GM12891 (cell line): Measurements from ENCODE around the gene GRIK3. TPM values are rescaled to one million over a fixed set of nuclear protein-coding genes. Genes with fewer than 3 reads are reported as not detected.
"Not testable (repeated sequence)": the region's sequence is repeated elsewhere in the genome, so short reads cannot be mapped to it uniquely, and the experiment has no call there.

Experiments used
- DNase-seq: peaks from one replicate; pipeline ENCODE4 v3.0.0; 2011; ENCODE audit warnings: low spot score; ENCODE audit not compliant: insufficient read length
- FAIRE-seq: peaks from 2 replicates; lab custom pipeline; 2011; peaks lifted over from hg19 to GRCh38; lab: Jason Lieb, UNC
- PAX5 ChIP-seq: IDR thresholded peaks from 2 replicates; pipeline ENCODE4 v1.6.1; 2011; ENCODE audit warnings: low read length, moderate library complexity, mild to moderate bottlenecking; ENCODE audit not compliant: insufficient read depth, severe bottlenecking
- POLR2A ChIP-seq: IDR thresholded peaks from 2 replicates; pipeline ENCODE4 v1.6.1; 2011; ENCODE audit warnings: low read depth, low read length, control low read depth
- POLR2AphosphoS5 ChIP-seq: IDR thresholded peaks from 2 replicates; pipeline ENCODE4 v1.6.1; 2011; ENCODE audit warnings: low read depth, low read length, control low read depth
- POU2F2 ChIP-seq: IDR thresholded peaks from 2 replicates; pipeline ENCODE4 v1.6.1; 2011; ENCODE audit warnings: low read depth, mild to moderate bottlenecking, control low read depth, low read length, moderate library complexity
- SPI1 ChIP-seq: IDR thresholded peaks from 2 replicates; pipeline ENCODE4 v1.6.1; 2011; ENCODE audit warnings: low read depth, low read length, control low read depth
- TAF1 ChIP-seq: IDR thresholded peaks from 2 replicates; pipeline ENCODE4 v1.6.1; 2011; ENCODE audit warnings: low read depth, low read length, control low read depth
- polyA plus RNA-seq: library from polyadenylated mRNA; unstranded; fragments of >200 nt; gene quantifications from one replicate; pipeline ENCODE4 v1.2.1, GENCODE V29; 2012; ENCODE audit warnings: low read depth, missing spikeins, inconsistent platforms; ENCODE audit not compliant: missing spikeins

Gene GRIK3
- not detected for polyA plus RNA-seq

DNA sequence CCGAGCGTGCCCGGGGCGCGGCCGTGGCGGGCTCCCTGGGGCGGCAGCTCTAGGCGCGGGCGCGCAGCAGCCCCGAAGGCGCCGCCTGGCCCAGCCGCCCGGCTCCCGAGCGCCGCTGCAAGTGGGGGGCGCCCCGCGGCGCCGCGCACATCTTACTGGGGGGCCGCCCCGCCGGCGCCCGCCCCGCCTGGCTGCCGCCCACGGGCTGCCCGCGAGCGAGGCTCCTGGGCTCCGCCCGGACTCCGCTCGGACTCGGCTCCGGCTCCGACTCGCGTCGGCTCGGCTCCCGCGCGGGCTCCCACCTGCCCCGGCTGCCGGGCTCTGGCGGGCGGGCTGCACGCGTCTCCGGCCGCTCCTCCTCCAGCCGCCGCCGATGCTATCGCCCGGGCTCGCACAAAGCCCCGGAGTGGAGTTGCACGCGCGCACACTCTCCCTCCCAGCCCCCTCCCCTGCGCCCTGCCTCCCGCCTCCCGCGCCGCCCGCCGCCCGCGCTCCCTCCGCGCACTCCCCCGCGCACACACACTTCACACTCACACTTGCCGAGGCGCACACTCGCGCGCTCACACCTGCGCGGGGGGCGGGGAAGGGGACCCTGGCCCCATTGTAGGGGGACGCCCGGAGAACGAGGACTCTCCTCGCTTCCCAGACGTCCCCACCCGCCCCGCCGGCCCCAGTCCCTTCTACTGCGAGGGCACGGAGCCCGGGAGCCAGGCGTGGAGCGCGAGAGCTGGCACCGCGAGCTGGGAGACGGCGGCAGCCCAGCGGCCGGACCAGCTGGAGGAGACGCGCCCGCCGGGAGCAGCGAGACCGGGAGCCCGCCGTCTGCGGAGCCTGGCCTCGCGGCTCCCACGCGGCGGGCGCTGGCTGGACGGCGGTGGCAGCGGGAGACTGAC lies at the start of gene GRIK3:
TSS of gene GRIK3 (minus strand) at position 395 of the 893 bp plus-strand sequence. CDS start 407 bp downstream, outside the sequence.
- TF ChIP-seq POLR2A (no peak), POU2F2 (no peak), POLR2AphosphoS5 (no peak), TAF1 (no peak), SPI1 (no peak)
- FAIRE-seq (no peak), DNase-seq (no peak)

- TF ChIP-seq TAF1 = no peak
- no peak for TF ChIP-seq POLR2AphosphoS5
- TF ChIP-seq PAX5 = no peak
- TF ChIP-seq POU2F2 = no peak
- TF ChIP-seq SPI1 = no peak
- no peak for TF ChIP-seq POLR2A
- FAIRE-seq (no peak), DNase-seq (no peak)
These were observed 49.7 kb upstream of the GRIK3 start for GRCh38 chr1:37084013-37084412.

DNA sequence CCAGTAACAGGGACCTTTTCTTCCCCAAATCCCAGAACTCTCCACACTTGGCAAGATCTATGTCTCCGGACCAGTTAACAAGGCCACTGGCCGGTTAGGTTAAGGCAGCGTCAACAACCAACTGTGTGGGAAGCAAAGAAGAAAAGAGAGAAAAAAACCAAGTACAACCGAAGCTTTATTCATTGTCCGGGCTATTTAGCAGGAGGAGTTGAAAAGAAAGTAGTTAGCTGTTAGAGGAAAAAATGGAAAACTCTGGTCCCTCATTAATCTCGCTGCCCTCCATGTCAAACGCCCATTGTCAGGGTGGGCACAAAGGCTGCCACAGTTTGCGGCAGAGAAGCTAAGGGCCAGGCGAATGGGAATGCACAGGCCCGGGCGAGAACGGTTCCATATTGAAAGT lies 49.3 kb upstream of the GRIK3 start:
- TF ChIP-seq POU2F2 (no peak), PAX5 (no peak), SPI1 (no peak), POLR2A (no peak)
- FAIRE-seq (no peak), DNase-seq (no peak)

GRCh38 chr1:37080296-37080986 lies 46.1 kb upstream of the GRIK3 start:
- FAIRE-seq, DNase-seq: not testable (repeated sequence)

- FAIRE-seq (no peak), DNase-seq (no peak)
- no peak for TF ChIP-seq TAF1
- TF ChIP-seq POLR2A = no peak
- TF ChIP-seq POLR2AphosphoS5 = no peak
- no peak for TF ChIP-seq POU2F2
- TF ChIP-seq SPI1 = no peak
These were observed 44.6 kb upstream of the GRIK3 start for GRCh38 chr1:37078866-37079265.

DNA sequence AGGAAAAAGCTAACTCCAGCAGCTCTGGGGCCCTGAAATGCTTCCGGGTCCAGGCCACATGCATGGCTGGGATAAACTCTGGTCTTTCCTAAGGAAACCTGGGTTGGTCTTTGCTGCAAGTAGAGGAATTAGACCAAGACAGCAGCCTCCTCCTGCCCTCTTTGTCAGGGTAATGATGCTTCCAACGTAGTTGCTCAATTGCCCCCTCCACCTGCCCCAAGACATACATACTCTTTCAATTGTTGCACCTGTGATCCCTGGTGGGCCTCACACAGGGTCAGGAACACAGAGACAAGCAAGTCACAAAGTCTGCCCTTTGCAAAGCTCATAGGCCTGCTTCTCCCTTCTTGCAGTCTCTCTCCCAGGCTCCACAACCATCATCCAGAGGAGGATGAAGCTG lies 41.9 kb upstream of the GRIK3 start:
- FAIRE-seq = no peak
- DNase-seq = no peak
- TF ChIP-seq SPI1 (no peak), POU2F2 (no peak), TAF1 (no peak), PAX5 (no peak), POLR2AphosphoS5 (no peak), POLR2A (no peak)

DNA sequence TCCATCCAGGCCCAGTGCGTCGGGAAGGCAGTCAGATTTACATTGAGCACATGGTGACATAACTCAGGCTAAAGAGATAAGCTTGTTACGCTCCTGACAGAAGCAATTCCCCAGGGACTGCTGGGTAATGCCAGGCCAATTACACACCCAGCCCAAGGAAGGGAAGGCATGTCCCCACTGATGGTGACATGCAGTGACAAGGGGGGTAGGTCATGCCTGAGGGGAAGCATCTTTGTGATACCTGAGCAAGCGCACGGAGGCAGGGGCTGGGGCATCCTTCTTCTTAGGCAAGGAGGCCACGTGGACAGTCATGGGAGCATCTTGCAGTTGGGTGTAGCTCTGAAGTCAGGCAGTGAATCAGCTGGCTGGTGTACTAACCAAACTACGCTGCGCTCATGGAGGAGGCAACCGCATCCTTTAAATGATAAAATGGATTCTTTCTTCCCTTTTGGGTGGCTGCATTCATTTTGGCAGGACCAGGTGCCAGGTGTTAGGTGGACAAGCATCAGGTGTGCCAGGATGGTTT lies 39.6 kb upstream of the GRIK3 start:
- no peak for FAIRE-seq
- DNase-seq = no peak

DNA sequence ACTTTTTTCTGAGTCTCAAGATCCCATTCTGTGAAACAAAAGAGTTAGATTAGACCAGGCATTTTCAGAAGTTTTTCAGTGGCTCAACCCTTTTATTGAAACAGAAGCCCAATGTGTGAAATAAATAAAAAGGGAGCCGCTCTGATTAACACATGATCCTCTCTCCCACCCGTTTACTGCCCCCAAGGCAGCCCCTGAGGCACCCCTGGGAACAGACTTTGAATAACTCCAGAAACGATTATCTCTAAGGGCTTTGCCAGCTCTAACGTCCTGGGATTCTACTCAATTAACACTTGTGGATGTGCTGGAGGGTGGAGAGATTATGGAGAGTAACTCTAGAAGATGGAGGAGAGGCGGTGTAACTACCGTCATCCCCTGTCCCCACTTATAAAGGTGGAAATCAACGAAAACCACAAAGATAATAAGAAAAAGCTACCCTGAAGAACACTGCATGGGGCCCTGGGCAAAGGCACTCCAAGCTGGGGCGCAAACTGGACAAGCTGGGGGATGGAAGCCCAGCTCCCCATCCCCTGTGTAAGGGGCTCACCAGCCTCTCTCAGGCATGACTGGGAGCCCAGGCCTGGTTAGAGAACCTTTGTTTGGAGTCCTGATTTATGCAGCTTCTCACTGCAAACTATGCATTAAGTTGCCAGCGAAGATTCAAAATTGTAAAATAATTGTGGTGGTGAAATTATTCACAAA lies 39.0 kb upstream of the GRIK3 start:
- DNase-seq = no peak
- no peak for FAIRE-seq
- TF ChIP-seq POLR2A = no peak
- no peak for TF ChIP-seq PAX5
- TF ChIP-seq SPI1 = no peak
- no peak for TF ChIP-seq POU2F2
- no peak for TF ChIP-seq POLR2AphosphoS5
- no peak for TF ChIP-seq TAF1

More for the DNA sequence above, 39.6 kb upstream of the GRIK3 start:
- TF ChIP-seq TAF1 (no peak), POU2F2 (no peak), PAX5 (no peak), SPI1 (no peak), POLR2AphosphoS5 (no peak), POLR2A (no peak)

GRCh38 chr1:37071829-37072228 lies 37.5 kb upstream of the GRIK3 start:
- TF ChIP-seq SPI1 = no peak
- TF ChIP-seq POLR2A = no peak
- no peak for TF ChIP-seq POU2F2
- no peak for TF ChIP-seq PAX5
- TF ChIP-seq TAF1 = no peak
- TF ChIP-seq POLR2AphosphoS5 = no peak
- no peak for FAIRE-seq
- DNase-seq = no peak

DNA sequence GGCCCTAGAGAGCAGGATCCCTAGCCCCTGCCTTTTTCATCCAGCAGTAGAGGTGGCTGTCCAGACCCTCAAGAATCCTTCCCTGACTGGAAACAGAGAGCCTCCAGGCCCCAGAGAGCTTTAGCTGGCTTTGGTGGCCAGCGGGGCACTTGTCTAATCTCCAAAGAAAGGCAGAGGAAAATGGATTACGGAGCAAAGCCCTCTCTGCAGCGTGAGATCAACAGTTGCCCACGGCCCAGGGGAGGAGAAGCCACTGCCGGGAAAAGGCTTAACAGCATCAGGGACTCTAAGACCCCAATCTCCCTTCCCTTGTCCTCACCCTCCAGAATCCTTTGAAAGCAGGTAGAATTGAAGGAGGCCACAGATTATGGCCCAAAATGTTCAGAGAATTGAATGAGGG lies 35.8 kb upstream of the GRIK3 start:
- DNase-seq = no peak
- no peak for FAIRE-seq

More for the DNA sequence above, 35.8 kb upstream of the GRIK3 start:
- TF ChIP-seq TAF1 (no peak), POLR2A (no peak), POU2F2 (no peak), SPI1 (no peak), PAX5 (no peak), POLR2AphosphoS5 (no peak)
